HL-60 (cell line): ENCODE results near the gene NLRP6.

Source experiments
- GABPA ChIP-seq: IDR thresholded peaks from 2 replicates; pipeline ENCODE4 v1.6.1; 2012; ENCODE audit warnings: low read depth
- POLR2AphosphoS5 ChIP-seq: IDR thresholded peaks from 2 replicates; pipeline ENCODE4 v1.6.1; 2012; ENCODE audit warnings: low read depth
- TF ChIP-seq, protein P1 (sequence below): IDR thresholded peaks from one replicate; pipeline ENCODE4 v1.5.1; 2011; ENCODE audit warnings: low read length, control low read depth, inconsistent platforms; ENCODE audit not compliant: insufficient read depth

DNA sequence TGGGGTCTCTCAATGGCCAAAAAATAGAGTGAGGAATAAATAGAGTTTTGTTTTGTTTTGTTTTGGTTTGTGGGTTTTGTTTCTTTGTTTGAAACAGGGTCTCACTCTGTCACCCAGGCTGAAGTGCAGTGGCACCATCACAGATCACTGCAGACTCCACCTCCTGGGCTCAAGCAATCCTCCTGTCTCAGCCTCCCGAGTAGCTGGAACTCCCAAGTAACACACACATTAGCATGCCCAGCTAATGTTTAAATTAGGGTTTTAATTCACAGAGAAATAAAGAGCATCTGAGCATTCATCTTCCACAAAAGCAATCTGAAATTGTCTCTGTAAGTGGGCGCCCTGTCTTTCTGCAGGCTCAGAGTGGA lies 51.7 kb downstream of the NLRP6 start:
- TF ChIP-seq, protein P1, sequence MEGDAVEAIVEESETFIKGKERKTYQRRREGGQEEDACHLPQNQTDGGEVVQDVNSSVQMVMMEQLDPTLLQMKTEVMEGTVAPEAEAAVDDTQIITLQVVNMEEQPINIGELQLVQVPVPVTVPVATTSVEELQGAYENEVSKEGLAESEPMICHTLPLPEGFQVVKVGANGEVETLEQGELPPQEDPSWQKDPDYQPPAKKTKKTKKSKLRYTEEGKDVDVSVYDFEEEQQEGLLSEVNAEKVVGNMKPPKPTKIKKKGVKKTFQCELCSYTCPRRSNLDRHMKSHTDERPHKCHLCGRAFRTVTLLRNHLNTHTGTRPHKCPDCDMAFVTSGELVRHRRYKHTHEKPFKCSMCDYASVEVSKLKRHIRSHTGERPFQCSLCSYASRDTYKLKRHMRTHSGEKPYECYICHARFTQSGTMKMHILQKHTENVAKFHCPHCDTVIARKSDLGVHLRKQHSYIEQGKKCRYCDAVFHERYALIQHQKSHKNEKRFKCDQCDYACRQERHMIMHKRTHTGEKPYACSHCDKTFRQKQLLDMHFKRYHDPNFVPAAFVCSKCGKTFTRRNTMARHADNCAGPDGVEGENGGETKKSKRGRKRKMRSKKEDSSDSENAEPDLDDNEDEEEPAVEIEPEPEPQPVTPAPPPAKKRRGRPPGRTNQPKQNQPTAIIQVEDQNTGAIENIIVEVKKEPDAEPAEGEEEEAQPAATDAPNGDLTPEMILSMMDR = no peak
- TF ChIP-seq GABPA (no peak), POLR2AphosphoS5 (no peak)
